Left colon (tissue), 2 donors: ENCODE data around the gene DYSF. TPM values are rescaled to one million over a fixed set of nuclear protein-coding genes. Genes with fewer than 3 reads are reported as not detected.

ENCODE experiments used
- ATAC-seq: fragments of 200-7000 bp; cut with Tn5 transposase; one replicate; pipeline ENCODE4 v1.9.1; 2020; ENCODE audit warnings: mild to moderate bottlenecking, moderate library complexity
- DNase-seq, 2 donors: peaks; one replicate each; pipeline ENCODE4 v3.0.0-alpha.2; 2020
- intact Hi-C, 2 donors: fragments of 100-400 bp; cut with DNase I in 1 of 2; cut with micrococcal nuclease in 1 of 2; formaldehyde crosslinking; loops; one replicate each; pipeline versions ENCODE4 v1.11.2 to v1.14.0; 2022; cut with DNase I, micrococcal nuclease
- total RNA-seq, 2 donors: library from RNA; stranded (reverse); fragmentation: NEBNext Ultra II Directional; extraction: Animal tissue kit (Norgen Biotek cat#: 25700); gene quantifications; one replicate each; pipeline ENCODE4 v1.2.1, GENCODE V29; 2021
- donor health status: DM: no; HTN: no; CAD: no.
- donor health status: DM: yes; HTN: yes; CAD: no.

The DYSF gene
- total RNA-seq, 2 donors from 2014 or later = 2.4 to 5.0 TPM

GRCh38 chr2:71711133-71711855, 257.9 kb downstream of the DYSF start:
- no peak for DNase-seq
- no peak for ATAC-seq
- intact Hi-C loops = no loop called here

GRCh38 chr2:71712158-71712818, 258.9 kb downstream of the DYSF start:
- intact Hi-C loops = no loop called here
- ATAC-seq (no peak), DNase-seq (no peak)

GRCh38 chr2:71713581-71714580, 260.5 kb downstream of the DYSF start:
- DNase-seq (no peak), ATAC-seq (no peak)
- intact Hi-C loops = no loop called here

GRCh38 chr2:71714601-71715240, 261.4 kb downstream of the DYSF start:
- DNase-seq = no peak
- ATAC-seq = no peak
- intact Hi-C loops = no loop called here

GRCh38 chr2:71715241-71715750, 261.9 kb downstream of the DYSF start:
- ATAC-seq (no peak), DNase-seq (no peak)
- intact Hi-C loops = no loop called here

GRCh38 chr2:71715951-71716696, 262.8 kb downstream of the DYSF start:
- intact Hi-C loops = no loop called here
- ATAC-seq (no peak), DNase-seq (no peak)

- DNase-seq (peak; percentile 41 to 52), ATAC-seq (no peak)
- intact Hi-C loops = no loop called here
Observed at GRCh38 chr2:71716697-71717624, 263.6 kb downstream of the DYSF start.

- DNase-seq (no peak), ATAC-seq (no peak)
- intact Hi-C loops = no loop called here
Observed at GRCh38 chr2:71718686-71719085, 265.3 kb downstream of the DYSF start.

- intact Hi-C loops = no loop called here
- no peak for ATAC-seq
- no peak for DNase-seq
Observed at GRCh38 chr2:71719520-71720282, 266.3 kb downstream of the DYSF start.

GRCh38 chr2:71720283-71720560, 266.9 kb downstream of the DYSF start:
- DNase-seq (no peak), ATAC-seq (no peak)
- intact Hi-C loops = no loop called here

- DNase-seq = no peak
Observed at GRCh38 chr2:71720596-71721361, 267.4 kb downstream of the DYSF start.

GRCh38 chr2:71721362-71721665, 268.0 kb downstream of the DYSF start:
- ATAC-seq = no peak

More at GRCh38 chr2:71720596-71721361, 267.4 kb downstream of the DYSF start:
- ATAC-seq = no peak
- intact Hi-C loops = no loop called here

GRCh38 chr2:71721669-71722068, 268.3 kb downstream of the DYSF start:
- intact Hi-C loops = no loop called here
- DNase-seq = no peak
- no peak for ATAC-seq

More at GRCh38 chr2:71721362-71721665, 268.0 kb downstream of the DYSF start:
- DNase-seq = no peak
- intact Hi-C loops = no loop called here

GRCh38 chr2:71722286-71722685, 268.9 kb downstream of the DYSF start:
- no peak for ATAC-seq
- intact Hi-C loops = no loop called here
- no peak for DNase-seq

- DNase-seq (no peak), ATAC-seq (no peak)
- intact Hi-C loops = no loop called here
Observed at GRCh38 chr2:71724793-71725192, 271.4 kb downstream of the DYSF start.

- ATAC-seq = no peak
- DNase-seq = no peak
- intact Hi-C loops = no loop called here
Observed at GRCh38 chr2:71725836-71726235, 272.5 kb downstream of the DYSF start.
